Hematopoietic multipotent progenitor cell (in vitro differentiated cells): Measurements from ENCODE around the gene TK1. TPM values are rescaled to one million over a fixed set of nuclear protein-coding genes. Genes with fewer than 3 reads are reported as not detected.

Source experiments
- DNase-seq, 3 donors: peaks; one replicate each; pipeline ENCODE4 v3.0.0-alpha.2; 2011 to 2015; ENCODE audit warnings: low read depth in 2 of 3, low spot score in 2 of 3
- total RNA-seq: library from RNA; depleted of rRNA; stranded (reverse); fragments of >200 nt; gene quantifications from one replicate; pipeline ENCODE4 v1.2.3, GENCODE V29; 2012

The TK1 gene
- total RNA-seq, 1 donor, result 38.5 TPM

GRCh38 chr17:78135858-78136500, 50.9 kb downstream of the TK1 start:
- no peak for DNase-seq

GRCh38 chr17:78134899-78135385, 51.9 kb downstream of the TK1 start:
- DNase-seq, result no peak

- DNase-seq, result peak in 2 of 3 donors; percentile 81 to 88
Observed at GRCh38 chr17:78133971-78134898, 52.6 kb downstream of the TK1 start.

- DNase-seq, result no peak
Observed at GRCh38 chr17:78133179-78133951, 53.5 kb downstream of the TK1 start.

- no peak for DNase-seq
Observed at GRCh38 chr17:78132767-78133178, 54.1 kb downstream of the TK1 start.

- DNase-seq, result peak in 2 of 3 donors; percentile 81 to 88
Observed at GRCh38 chr17:78132084-78132676, 54.7 kb downstream of the TK1 start.

GRCh38 chr17:78131172-78132083, 55.4 kb downstream of the TK1 start:
- peak in 2 of 3 donors; percentile 50 to 57 for DNase-seq

GRCh38 chr17:78130437-78131101, 56.3 kb downstream of the TK1 start, which contains the start of gene TMC8:
Gene TMC8 (plus strand): TSS chr17:78130771. CDS start chr17:78131589, 818 bp downstream.
- peak in 2 of 3 donors; percentile 84 to 96 for DNase-seq

GRCh38 chr17:78130090-78130436, 56.8 kb downstream of the TK1 start:
- DNase-seq, result no peak

GRCh38 chr17:78129351-78130089, 57.3 kb downstream of the TK1 start:
- no peak for DNase-seq

GRCh38 chr17:78128551-78129350, 58.1 kb downstream of the TK1 start, which contains the start of gene TMC6:
Gene TMC6 (minus strand): TSS chr17:78128755. CDS start chr17:78126832, 1,923 bp downstream.
- DNase-seq, result peak in 2 of 3 donors; percentile 80 to 82

- no peak for DNase-seq
Observed at GRCh38 chr17:78127888-78128550, 58.8 kb downstream of the TK1 start.

- peak in 1 of 3 donors; percentile 49 for DNase-seq
Observed at GRCh38 chr17:78127239-78127887, 59.5 kb downstream of the TK1 start.

GRCh38 chr17:78126895-78127238, 60.0 kb downstream of the TK1 start:
- no peak for DNase-seq

GRCh38 chr17:78125976-78126894, 60.6 kb downstream of the TK1 start:
- no peak for DNase-seq
